ENCODE measurements around the gene APEH.

DNA sequence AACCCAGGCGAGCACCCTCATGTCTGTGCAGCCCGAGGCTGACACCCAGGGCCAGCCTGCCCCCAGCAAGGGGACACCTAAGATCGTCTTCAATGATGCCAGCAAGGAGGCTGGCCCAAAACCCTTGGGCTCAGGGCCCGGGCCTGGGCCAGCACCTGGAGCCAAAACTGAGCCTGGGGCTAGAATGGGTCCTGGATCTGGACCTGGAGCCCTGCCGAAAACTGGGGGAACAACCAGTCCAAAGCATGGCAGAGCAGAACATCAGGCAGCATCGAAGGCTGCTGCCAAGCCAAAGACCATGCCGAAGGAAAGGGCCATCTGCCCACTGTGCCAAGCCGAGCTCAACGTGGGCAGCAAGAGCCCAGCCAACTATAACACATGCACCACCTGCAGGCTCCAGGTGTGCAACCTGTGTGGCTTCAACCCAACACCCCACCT, 31.4 kb upstream of the APEH start:
- TF ChIP-seq, protein P1, sequence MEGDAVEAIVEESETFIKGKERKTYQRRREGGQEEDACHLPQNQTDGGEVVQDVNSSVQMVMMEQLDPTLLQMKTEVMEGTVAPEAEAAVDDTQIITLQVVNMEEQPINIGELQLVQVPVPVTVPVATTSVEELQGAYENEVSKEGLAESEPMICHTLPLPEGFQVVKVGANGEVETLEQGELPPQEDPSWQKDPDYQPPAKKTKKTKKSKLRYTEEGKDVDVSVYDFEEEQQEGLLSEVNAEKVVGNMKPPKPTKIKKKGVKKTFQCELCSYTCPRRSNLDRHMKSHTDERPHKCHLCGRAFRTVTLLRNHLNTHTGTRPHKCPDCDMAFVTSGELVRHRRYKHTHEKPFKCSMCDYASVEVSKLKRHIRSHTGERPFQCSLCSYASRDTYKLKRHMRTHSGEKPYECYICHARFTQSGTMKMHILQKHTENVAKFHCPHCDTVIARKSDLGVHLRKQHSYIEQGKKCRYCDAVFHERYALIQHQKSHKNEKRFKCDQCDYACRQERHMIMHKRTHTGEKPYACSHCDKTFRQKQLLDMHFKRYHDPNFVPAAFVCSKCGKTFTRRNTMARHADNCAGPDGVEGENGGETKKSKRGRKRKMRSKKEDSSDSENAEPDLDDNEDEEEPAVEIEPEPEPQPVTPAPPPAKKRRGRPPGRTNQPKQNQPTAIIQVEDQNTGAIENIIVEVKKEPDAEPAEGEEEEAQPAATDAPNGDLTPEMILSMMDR (IDR thresholded peaks at IDR 0.05) = no peak
- no peak for TF ChIP-seq POLR2A (IDR thresholded peaks at IDR 0.05)

Data from adrenal gland (tissue), 5 donors.